ENCODE data around the gene MT1B.
A peak's percentile ranks its signal among the peaks of the same experiment; 100 is the strongest.

DNA sequence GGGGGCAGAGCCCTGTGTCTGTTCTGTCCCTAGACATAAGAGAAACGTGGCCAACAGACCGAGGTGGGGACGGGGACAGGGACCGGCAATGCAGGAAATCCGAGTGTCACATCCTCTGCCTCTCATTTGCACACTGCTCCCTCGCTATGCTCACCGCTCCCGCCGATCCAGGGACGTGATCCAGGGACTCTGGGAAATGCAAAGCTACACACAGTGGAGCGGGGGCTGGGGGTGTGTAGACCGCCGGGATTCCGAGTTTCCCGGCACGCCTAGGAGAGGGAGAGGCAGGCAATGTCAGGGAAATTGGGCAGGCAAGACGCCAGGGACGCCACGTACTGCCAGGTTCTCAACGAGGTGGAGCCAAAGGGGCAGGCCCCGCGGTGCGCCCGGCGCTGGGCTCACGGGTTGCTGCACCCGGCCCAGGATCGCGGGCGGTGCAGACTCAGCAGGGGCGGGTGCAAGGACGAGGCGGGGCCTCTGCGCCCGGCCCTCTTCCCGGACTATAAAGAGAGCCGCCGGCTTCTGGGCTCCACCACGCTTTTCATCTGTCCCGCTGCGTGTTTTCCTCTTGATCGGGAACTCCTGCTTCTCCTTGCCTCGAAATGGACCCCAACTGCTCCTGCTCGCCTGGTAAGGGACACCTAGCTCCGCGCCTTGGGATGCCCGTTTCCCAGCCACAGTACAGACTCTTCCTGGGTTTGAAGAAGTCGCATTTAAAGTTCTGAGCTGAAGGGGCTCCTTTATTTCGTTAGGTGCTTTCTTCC, 30.4 kb downstream of the MT1B start, which contains the start of gene MT1X:
- TF ChIP-seq, protein P1, sequence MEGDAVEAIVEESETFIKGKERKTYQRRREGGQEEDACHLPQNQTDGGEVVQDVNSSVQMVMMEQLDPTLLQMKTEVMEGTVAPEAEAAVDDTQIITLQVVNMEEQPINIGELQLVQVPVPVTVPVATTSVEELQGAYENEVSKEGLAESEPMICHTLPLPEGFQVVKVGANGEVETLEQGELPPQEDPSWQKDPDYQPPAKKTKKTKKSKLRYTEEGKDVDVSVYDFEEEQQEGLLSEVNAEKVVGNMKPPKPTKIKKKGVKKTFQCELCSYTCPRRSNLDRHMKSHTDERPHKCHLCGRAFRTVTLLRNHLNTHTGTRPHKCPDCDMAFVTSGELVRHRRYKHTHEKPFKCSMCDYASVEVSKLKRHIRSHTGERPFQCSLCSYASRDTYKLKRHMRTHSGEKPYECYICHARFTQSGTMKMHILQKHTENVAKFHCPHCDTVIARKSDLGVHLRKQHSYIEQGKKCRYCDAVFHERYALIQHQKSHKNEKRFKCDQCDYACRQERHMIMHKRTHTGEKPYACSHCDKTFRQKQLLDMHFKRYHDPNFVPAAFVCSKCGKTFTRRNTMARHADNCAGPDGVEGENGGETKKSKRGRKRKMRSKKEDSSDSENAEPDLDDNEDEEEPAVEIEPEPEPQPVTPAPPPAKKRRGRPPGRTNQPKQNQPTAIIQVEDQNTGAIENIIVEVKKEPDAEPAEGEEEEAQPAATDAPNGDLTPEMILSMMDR (IDR thresholded peaks at IDR 0.05) = no peak
- TF ChIP-seq POLR2A (IDR thresholded peaks at IDR 0.05) = peak in 2 of 4 donors; percentile 32 to 92
- peak; percentile 83 to 99 (median 98) for TF ChIP-seq POLR2AphosphoS5 (IDR thresholded peaks at IDR 0.05)
